ENCODE data around the gene C19orf81. TPM values are rescaled to one million over a fixed set of nuclear protein-coding genes. Genes with fewer than 3 reads are reported as not detected.
A peak's percentile ranks its signal among the peaks of the same experiment; 100 is the strongest.

Gene C19orf81
- total and polyA plus RNA-seq, 2 of the 4 experiments (the other 2 are of a cell fraction): 0.31 TPM; not detected in 1

GRCh38 chr19:50679177-50680125 is 30.2 kb downstream of the C19orf81 start:
- Histone ChIP-seq H2BK15ac (ENCODE audit: low read depth, low read length) (no peak overlapping the region), H3K4me2 (ENCODE audit: low read depth, low read length) (no peak overlapping the region), H3K9me1 (ENCODE audit: insufficient read depth, low read length) (no peaks in the 10 kb centered on the region), H3K79me1 (ENCODE audit: low read depth in 1 of 2, low read length in 2 of 2) (no peaks in the 10 kb centered on the region), H3K4ac (ENCODE audit: low read depth, low read length) (no peak overlapping the region), H2BK5ac (ENCODE audit: low read depth, low read length, poor library complexity, severe bottlenecking) (no peak overlapping the region), H4K8ac (ENCODE audit: low read depth in 2 of 2, low read length in 2 of 2) (no peak overlapping the region), H4K5ac (ENCODE audit: low read depth, low read length) (no peak overlapping the region), H3K27me3 (ENCODE audit: control insufficient read depth, insufficient read depth, low read length) (no peaks in the 10 kb centered on the region), H3K56ac (ENCODE audit: extremely low read depth, insufficient read depth, low read length) (no peak overlapping the region), H3K4me3 (ENCODE audit: insufficient read depth, low read depth, low read length) (no peak overlapping the region), H3K14ac (replicated peaks; ENCODE audit: low read depth, low read length) (no peak overlapping the region), H3K23ac (ENCODE audit: low read depth, low read length) (no peak overlapping the region), H2AFZ (replicated peaks; ENCODE audit: low read length, poor library complexity) (peak overlapping the region; percentile 18), H2AK9ac (replicated peaks; ENCODE audit: low read depth, low read length, poor library complexity) (peak overlapping the region; percentile 56), H3K9me3 (ENCODE audit: control insufficient read depth, insufficient read depth, low read length) (no peaks in the 10 kb centered on the region), H3K18ac (ENCODE audit: low read depth, low read length) (no peak overlapping the region), H2BK20ac (ENCODE audit: low read depth, low read length) (no peak overlapping the region), H4K91ac (ENCODE audit: insufficient read depth, low read depth, low read length) (no peak overlapping the region), H3K36me3 (ENCODE audit: control insufficient read depth, insufficient read depth, low read length) (no peaks in the 10 kb centered on the region), H3K4me1 (ENCODE audit: control insufficient read depth, insufficient read depth, low read length) (no peaks in the 10 kb centered on the region), H3K27ac (ENCODE audit: insufficient read depth, low read length) (no peak overlapping the region), H3K9ac (ENCODE audit: low read depth, low read length) (no peak overlapping the region), H4K20me1 (ENCODE audit: insufficient read depth, low read length) (no peaks in the 10 kb centered on the region), H2BK120ac (ENCODE audit: low read depth, low read length) (no peak overlapping the region), H2AK5ac (ENCODE audit: low read depth, low read length) (no peak overlapping the region)
- dilution Hi-C loops (cut with HindIII; ENCODE audit: low sequenced_read_pairs, unreplicated experiment) (no loop called here), in situ Hi-C loops (cut with MboI; ENCODE audit: low sequenced_read_pairs) (no loop called here), intact Hi-C loops (cut with micrococcal nuclease) (no loop called here)
- ChIA-PET POLR2A (ENCODE audit: unreplicated experiment) (no interaction called here), CTCF (no interaction called here)
- WGBS, 2 experiments (ENCODE audit: extremely low coverage in 2 of 2, insufficient read length in 1 of 2): 15% methylated on average over 16 of the region's 23 CpGs; no CpG with 5 or more reads in 1 of the 2 experiments
- DNase-seq (peak; percentile 66), ATAC-seq (ENCODE audit: low read depth) (peak; percentile 99)
- BruUV-seq (replicated peaks): no TSS peak
- TF ChIP-seq USF2 (IDR thresholded peaks at IDR 0.05; ENCODE audit: low read depth, low read length) (peak; percentile 43), MAFK (IDR thresholded peaks at IDR 0.05; ENCODE audit: low read depth, low read length) (no peak), RAD21 (IDR thresholded peaks at IDR 0.05; ENCODE audit: low read length) (no peak), RFX5 (IDR thresholded peaks at IDR 0.05; ENCODE audit: low read depth, low read length) (peak; percentile 100), CHD1 (IDR thresholded peaks at IDR 0.05; ENCODE audit: low read depth, low read length) (no peak), BHLHE40 (IDR thresholded peaks at IDR 0.05; ENCODE audit: low read depth, low read length) (peak; percentile 48; the same call in 1 of the 2 replicates), CTCF (conservative IDR thresholded peaks at IDR 0.05; ENCODE audit: low read depth, low read length) (no peak), FOS (IDR thresholded peaks at IDR 0.05; ENCODE audit: low read depth, low read length) (peak; percentile 42; the same call in 1 of the 2 replicates)
